CD14-positive monocyte (primary cell): Measurements from ENCODE around the gene ARFGAP1. TPM values are rescaled to one million over a fixed set of nuclear protein-coding genes. Genes with fewer than 3 reads are reported as not detected.

ENCODE experiments used
- DNase-seq, 3 donors: peaks; one replicate each; pipeline ENCODE4 v3.0.0-alpha.2; 2011 to 2022
- H2AFZ ChIP-seq: 2 replicates; pipeline ENCODE4 v1.6.0; 2012; ENCODE audit warnings: mild to moderate bottlenecking, low read depth, low read length, inconsistent platforms; ENCODE audit not compliant: insufficient read depth, poor library complexity, severe bottlenecking
- H3K27ac ChIP-seq, 2 donors: 1 replicate in 1 of 2; 2 replicates in 1 of 2; pipeline ENCODE4 v1.5.1; 2012 to 2013; ENCODE audit warnings: low read length in 2 of 2, control low read depth in 1 of 2, inconsistent platforms in 1 of 2, low read depth in 1 of 2, mild to moderate bottlenecking in 1 of 2
- H3K27me3 ChIP-seq, 2 donors: one replicate each; pipeline versions ENCODE4 v1.6.0 to v1.6.1; 2011 to 2013; ENCODE audit warnings: low read length in 2 of 2; ENCODE audit not compliant: control insufficient read depth in 2 of 2, insufficient read depth in 2 of 2
- H3K36me3 ChIP-seq, 2 donors: replicated peaks in 1 of 2; 1 replicate in 1 of 2; 2 replicates in 1 of 2; pipeline versions ENCODE4 v1.5.1 to v1.6.1; 2012 to 2013; ENCODE audit warnings: low read length in 2 of 2, control low read depth in 1 of 2, inconsistent platforms in 1 of 2, mild to moderate bottlenecking in 1 of 2; ENCODE audit not compliant: insufficient read depth in 2 of 2, control insufficient read depth in 1 of 2
- H3K4me1 ChIP-seq, 2 donors: 1 replicate in 1 of 2; 2 replicates in 1 of 2; pipeline versions ENCODE4 v1.5.1 to v1.6.1; 2012 to 2013; ENCODE audit warnings: low read length in 2 of 2, control low read depth in 1 of 2, inconsistent platforms in 1 of 2, mild to moderate bottlenecking in 1 of 2, moderate library complexity in 1 of 2; ENCODE audit not compliant: insufficient read depth in 2 of 2, control insufficient read depth in 1 of 2
- H3K4me2 ChIP-seq: replicated peaks from 2 replicates; pipeline ENCODE3; 2012; ENCODE audit warnings: low read length, moderate library complexity, mild to moderate bottlenecking; ENCODE audit not compliant: poor library complexity, severe bottlenecking; ENCODE audit errors: extremely low read depth
- H3K4me3 ChIP-seq, 3 experiments: fragments of 200-600 bp in 1 of 3; sonication (generic) in 1 of 3; replicated peaks in 1 of 3; 1 replicate in 2 of 3; 2 replicates in 1 of 3; pipeline ENCODE4 v1.5.1; 2011 to 2013; ENCODE audit warnings: low read length in 3 of 3, mild to moderate bottlenecking in 3 of 3, control low read depth in 2 of 3, low read depth in 2 of 3, inconsistent platforms in 1 of 3, moderate library complexity in 1 of 3
- H3K79me2 ChIP-seq: 2 replicates; pipeline ENCODE4 v1.6.0; 2012; ENCODE audit warnings: mild to moderate bottlenecking, control low read depth, inconsistent platforms, low read length, moderate library complexity; ENCODE audit not compliant: insufficient read depth
- H3K9ac ChIP-seq: 2 replicates; pipeline ENCODE4 v1.6.0; 2017; ENCODE audit warnings: low read length, mild to moderate bottlenecking; ENCODE audit not compliant: insufficient read depth, poor library complexity, severe bottlenecking
- H3K9me3 ChIP-seq, 2 donors: replicated peaks in 1 of 2; 1 replicate in 1 of 2; 2 replicates in 1 of 2; pipeline versions ENCODE4 v1.5.1 to v1.6.1; 2012 to 2013; ENCODE audit warnings: low read length in 2 of 2, control low read depth in 1 of 2; ENCODE audit not compliant: control insufficient read depth in 1 of 2, insufficient read depth in 1 of 2
- H4K20me1 ChIP-seq: 2 replicates; pipeline ENCODE4 v1.6.0; 2012; ENCODE audit warnings: mild to moderate bottlenecking, low read length, control low read depth, moderate library complexity; ENCODE audit not compliant: insufficient read depth
- H3K27ac Mint-ChIP-seq, 7 donors: one replicate each; pipeline ENCODE4 v1.8.0; 2020; ENCODE audit warnings: mild to moderate bottlenecking in 7 of 7, mixed read lengths in 7 of 7, moderate library complexity in 6 of 7, inconsistent platforms in 2 of 7
- H3K27me3 Mint-ChIP-seq, 3 donors: one replicate each; pipeline ENCODE4 v1.8.0; 2021 to 2022; ENCODE audit warnings: low read depth in 3 of 3, mild to moderate bottlenecking in 3 of 3, mixed read lengths in 3 of 3, moderate library complexity in 3 of 3, inconsistent platforms in 1 of 3
- H3K36me3 Mint-ChIP-seq, 2 donors: one replicate each; pipeline ENCODE4 v1.8.0; 2020; ENCODE audit warnings: mixed read lengths in 2 of 2, inconsistent platforms in 1 of 2, mild to moderate bottlenecking in 1 of 2
- H3K4me1 Mint-ChIP-seq: one replicate; pipeline ENCODE4 v1.8.0; 2020; ENCODE audit warnings: mild to moderate bottlenecking, mixed read lengths
- H3K4me3 Mint-ChIP-seq, 2 donors: one replicate each; pipeline ENCODE4 v1.8.0; 2020; ENCODE audit warnings: mild to moderate bottlenecking in 2 of 2, mixed read lengths in 2 of 2, moderate library complexity in 1 of 2
- H3K9me3 Mint-ChIP-seq, 7 donors: one replicate each; pipeline ENCODE4 v1.8.0; 2020 to 2022; ENCODE audit warnings: mixed read lengths in 7 of 7, mild to moderate bottlenecking in 6 of 7, moderate library complexity in 6 of 7, inconsistent platforms in 2 of 7
- CTCF ChIP-seq: fragments of 200-600 bp; IDR thresholded peaks from one replicate; pipeline ENCODE4 v1.8.0; 2022; ENCODE audit warnings: antibody characterized with exemption, mild to moderate bottlenecking
- WGBS: methylation state at CpG from one replicate; pipeline ENCODE4 v1.1.5; 2013; ENCODE audit warnings: missing lambda C conversion rate; ENCODE audit not compliant: insufficient coverage; 5-methylcytosine and 5-hydroxymethylcytosine counted together
- intact Hi-C, 2 donors: fragments of 100-400 bp; cut with micrococcal nuclease; formaldehyde crosslinking; loops; one replicate each; pipeline versions ENCODE4 v1.15.0 to v1.15.1; 2023
- polyA plus RNA-seq, 3 donors: library from polyadenylated mRNA; depleted of rRNA in 1 of 3; unstranded in 2 of 3; stranded (reverse) in 1 of 3; fragments of 300-500 nt in 2 of 3; fragments of >200 nt in 1 of 3; fragmentation: Illumina TruSeq in 2 of 3; gene quantifications; 1 replicate in 2 of 3; 2 replicates in 1 of 3; pipeline ENCODE4 v1.2.3, GENCODE V29; 2012 to 2021

ARFGAP1 gene
- polyA plus RNA-seq, 3 donors, result 11.2 to 99.8 (median 14.1) TPM

GRCh38 chr20:63287697-63288580 lies 15.3 kb downstream of the ARFGAP1 start:
- no peak for DNase-seq
- H3K36me3 Mint-ChIP-seq, result peaks cover 32 to 54% of the 10 kb centered on the region in 2 donors
- no peak overlapping the region for H3K4me3 Mint-ChIP-seq
- no peak for TF ChIP-seq CTCF
- Histone ChIP-seq H2AFZ (no peak overlapping the region), H3K4me3 (no peak overlapping the region), H3K4me2 (no peak overlapping the region), H3K27me3 (no peaks in the 10 kb centered on the region), H3K4me1 (no peaks in the 10 kb centered on the region), H3K9ac (no peak overlapping the region), H3K36me3 (peaks cover 49 to 60% of the 10 kb centered on the region in 2 donors), H3K27ac (no peak overlapping the region), H4K20me1 (peaks cover 9% of the 10 kb centered on the region), H3K79me2 (no peaks in the 10 kb centered on the region), H3K9me3 (no peaks in the 10 kb centered on the region)
- intact Hi-C loops, result no loop called here
- H3K9me3 Mint-ChIP-seq, result no peaks in the 10 kb centered on the region
- H3K4me1 Mint-ChIP-seq, result peaks cover 6% of the 10 kb centered on the region
- WGBS, result 96% methylated on average over 46 of the region's 55 CpGs
- peak overlapping the region in 1 of 7 donors; percentile 15 for H3K27ac Mint-ChIP-seq
- peaks cover 0 to 4% (median under 1%) of the 10 kb centered on the region in 3 donors for H3K27me3 Mint-ChIP-seq

- DNase-seq, result no peak
- no peaks in the 10 kb centered on the region for H3K4me1 ChIP-seq
- WGBS, result 95% methylated on average over 27 of the region's 28 CpGs
- Mint-ChIP-seq H3K36me3 (peaks cover 27 to 46% of the 10 kb centered on the region in 2 donors), H3K4me3 (no peak overlapping the region), H3K27me3 (peaks cover 0 to 9% (median 2%) of the 10 kb centered on the region in 3 donors), H3K9me3 (no peaks in the 10 kb centered on the region), H3K4me1 (peaks cover 6% of the 10 kb centered on the region), H3K27ac (peak overlapping the region in 1 of 7 donors; percentile 27)
- intact Hi-C loops, result no loop called here
- no peaks in the 10 kb centered on the region for H3K9me3 ChIP-seq
- no peak overlapping the region for H2AFZ ChIP-seq
- peaks cover 9% of the 10 kb centered on the region for H4K20me1 ChIP-seq
- no peak overlapping the region for H3K4me3 ChIP-seq
- no peak overlapping the region for H3K27ac ChIP-seq
- peaks cover 44 to 53% of the 10 kb centered on the region in 2 donors for H3K36me3 ChIP-seq
- no peak for TF ChIP-seq CTCF
- no peaks in the 10 kb centered on the region for H3K27me3 ChIP-seq
- H3K79me2 ChIP-seq, result no peaks in the 10 kb centered on the region
- no peak overlapping the region for H3K9ac ChIP-seq
- no peak overlapping the region for H3K4me2 ChIP-seq
Observed at GRCh38 chr20:63288581-63289251, 16.1 kb downstream of the ARFGAP1 start.
